Mesenchymal stem cell (in vitro differentiated cells and primary cell): ENCODE measurements around the gene SEC61G.
A peak's percentile ranks its signal among the peaks of the same experiment; 100 is the strongest.

Experiments used
- DNase-seq: peaks from one replicate; pipeline ENCODE4 v3.0.0-alpha.2; 2013
- H2AFZ ChIP-seq: one replicate; pipeline ENCODE4 v1.6.1; 2013; ENCODE audit warnings: low read depth, mild to moderate bottlenecking, control low read depth, inconsistent platforms, low read length, moderate library complexity
- H2AK5ac ChIP-seq: 2 replicates; pipeline ENCODE4 v1.6.1; 2013; ENCODE audit warnings: low read length, moderate library complexity, mild to moderate bottlenecking, inconsistent platforms; ENCODE audit not compliant: severe bottlenecking
- H2BK120ac ChIP-seq: one replicate; pipeline ENCODE4 v1.6.1; 2013; ENCODE audit warnings: low read depth, mild to moderate bottlenecking, inconsistent platforms, low read length, moderate library complexity
- H2BK12ac ChIP-seq, 2 experiments: one replicate each; pipeline ENCODE4 v1.6.1; 2013; ENCODE audit warnings: inconsistent platforms in 2 of 2, low read length in 2 of 2, mild to moderate bottlenecking in 2 of 2, moderate library complexity in 2 of 2, control low read depth in 1 of 2
- H2BK15ac ChIP-seq: one replicate; pipeline ENCODE4 v1.6.1; 2013; ENCODE audit warnings: mild to moderate bottlenecking, low read depth, inconsistent platforms; ENCODE audit not compliant: poor library complexity, severe bottlenecking
- H2BK5ac ChIP-seq: 2 replicates; pipeline ENCODE4 v1.6.1; 2013; ENCODE audit warnings: low read depth, mild to moderate bottlenecking, low read length, control low read depth, inconsistent platforms; ENCODE audit not compliant: poor library complexity, severe bottlenecking
- H3K14ac ChIP-seq, 2 experiments: one replicate each; pipeline ENCODE4 v1.6.1; 2013; ENCODE audit warnings: inconsistent platforms in 2 of 2, low read length in 2 of 2, control low read depth in 1 of 2, mild to moderate bottlenecking in 1 of 2, moderate library complexity in 1 of 2
- H3K18ac ChIP-seq, 2 experiments: one replicate each; pipeline ENCODE4 v1.6.1; 2013; ENCODE audit warnings: inconsistent platforms in 2 of 2, low read length in 2 of 2, control low read depth in 1 of 2, low read depth in 1 of 2, mild to moderate bottlenecking in 1 of 2
- H3K23ac ChIP-seq, 2 experiments: one replicate each; pipeline ENCODE4 v1.6.1; 2013; ENCODE audit warnings: inconsistent platforms in 2 of 2, low read length in 2 of 2, mild to moderate bottlenecking in 2 of 2, moderate library complexity in 2 of 2, control low read depth in 1 of 2
- H3K27ac ChIP-seq: 2 replicates; pipeline ENCODE4 v1.5.1; 2013; ENCODE audit warnings: mild to moderate bottlenecking, moderate library complexity, low read length, control low read depth, inconsistent platforms; ENCODE audit not compliant: poor library complexity, severe bottlenecking
- H3K27me3 ChIP-seq, 2 experiments: 2 replicates each; pipeline versions ENCODE4 v1.6.1 to v1.7.0; 2013; ENCODE audit warnings: low read length in 2 of 2, mild to moderate bottlenecking in 2 of 2, moderate library complexity in 2 of 2, control low read depth in 1 of 2, inconsistent platforms in 1 of 2; ENCODE audit not compliant: control insufficient read depth in 1 of 2, insufficient read depth in 1 of 2
- H3K36me3 ChIP-seq, 2 experiments: 2 replicates each; pipeline versions ENCODE4 v1.6.1 to v1.7.0; 2013; ENCODE audit warnings: low read length in 2 of 2, control low read depth in 1 of 2, inconsistent platforms in 1 of 2, low read depth in 1 of 2, mild to moderate bottlenecking in 1 of 2; ENCODE audit not compliant: insufficient read depth in 2 of 2, control insufficient read depth in 1 of 2
- H3K4ac ChIP-seq, 2 experiments: one replicate each; pipeline ENCODE4 v1.6.1; 2013; ENCODE audit warnings: inconsistent platforms in 2 of 2, low read length in 2 of 2, mild to moderate bottlenecking in 2 of 2, moderate library complexity in 2 of 2, control low read depth in 1 of 2, low read depth in 1 of 2
- H3K4me1 ChIP-seq: 2 replicates; pipeline ENCODE4 v1.6.1; 2013; ENCODE audit warnings: low read depth, low read length, control low read depth; ENCODE audit not compliant: control insufficient read depth, insufficient read depth
- H3K4me2 ChIP-seq: 2 replicates; pipeline ENCODE4 v1.6.1; 2013; ENCODE audit warnings: low read length, mild to moderate bottlenecking, inconsistent platforms; ENCODE audit not compliant: poor library complexity, severe bottlenecking
- H3K4me3 ChIP-seq, 2 experiments: 2 replicates each; pipeline versions ENCODE4 v1.5.1 to v1.7.0; 2013; ENCODE audit warnings: low read length in 2 of 2, mild to moderate bottlenecking in 2 of 2, control low read depth in 1 of 2, low read depth in 1 of 2; ENCODE audit not compliant: insufficient read depth in 1 of 2
- H3K79me1 ChIP-seq: replicated peaks from 2 replicates; pipeline ENCODE4 v1.6.1; 2013; ENCODE audit warnings: mild to moderate bottlenecking, control low read depth, low read length, inconsistent platforms; ENCODE audit not compliant: poor library complexity, severe bottlenecking
- H3K9ac ChIP-seq: 2 replicates; pipeline ENCODE4 v1.7.0; 2013; ENCODE audit warnings: mild to moderate bottlenecking, low read length, moderate library complexity
- H3K9me3 ChIP-seq: 2 replicates; pipeline ENCODE4 v1.7.0; 2013; ENCODE audit warnings: mild to moderate bottlenecking, low read length; ENCODE audit not compliant: control insufficient read depth
- H4K8ac ChIP-seq: one replicate; pipeline ENCODE4 v1.6.1; 2013; ENCODE audit warnings: inconsistent platforms, mild to moderate bottlenecking, low read length, moderate library complexity
- H4K91ac ChIP-seq: one replicate; pipeline ENCODE4 v1.6.1; 2013; ENCODE audit warnings: mild to moderate bottlenecking, low read length, inconsistent platforms
- WGBS: methylation state at CpG from one replicate; pipeline ENCODE4 v1.1.7; 2013; ENCODE audit warnings: mixed read lengths; 5-methylcytosine and 5-hydroxymethylcytosine counted together

SEC61G gene

GRCh38 chr7:54778166-54778565, 19.2 kb upstream of the SEC61G start:
- no peak overlapping the region for H2BK5ac ChIP-seq
- 86% methylated on average over 9 of the region's 9 CpGs for WGBS
- H3K14ac ChIP-seq, result no peak overlapping the region
- H2AFZ ChIP-seq, result no peak overlapping the region
- no peak overlapping the region for H2AK5ac ChIP-seq
- H3K23ac ChIP-seq, result no peak overlapping the region
- no peaks in the 10 kb centered on the region for H3K9me3 ChIP-seq
- H3K27ac ChIP-seq, result no peak overlapping the region
- H2BK120ac ChIP-seq, result no peak overlapping the region
- no peak overlapping the region for H3K4me2 ChIP-seq
- no peak overlapping the region for H2BK15ac ChIP-seq
- DNase-seq, result no peak
- no peak overlapping the region for H3K4ac ChIP-seq
- H3K9ac ChIP-seq, result no peak overlapping the region
- H4K91ac ChIP-seq, result no peak overlapping the region
- no peak overlapping the region for H4K8ac ChIP-seq
- peaks cover 1% of the 10 kb centered on the region for H3K4me1 ChIP-seq
- H3K79me1 ChIP-seq, result no peaks in the 10 kb centered on the region
- H2BK12ac ChIP-seq, result no peak overlapping the region
- no peaks in the 10 kb centered on the region for H3K27me3 ChIP-seq
- no peak overlapping the region for H3K4me3 ChIP-seq
- H3K18ac ChIP-seq, result no peak overlapping the region
- no peaks in the 10 kb centered on the region for H3K36me3 ChIP-seq

GRCh38 chr7:54774785-54775740, 16.1 kb upstream of the SEC61G start:
- no peak overlapping the region for H3K9ac ChIP-seq
- no peaks in the 10 kb centered on the region for H3K36me3 ChIP-seq
- H3K4me1 ChIP-seq, result peaks cover 1% of the 10 kb centered on the region
- no peaks in the 10 kb centered on the region for H3K9me3 ChIP-seq
- no peak overlapping the region for H3K14ac ChIP-seq
- H2BK120ac ChIP-seq, result no peak overlapping the region
- no peak overlapping the region for H2AFZ ChIP-seq
- no peak for DNase-seq
- H3K23ac ChIP-seq, result no peak overlapping the region
- no peak overlapping the region for H4K91ac ChIP-seq
- H4K8ac ChIP-seq, result no peak overlapping the region
- no peak overlapping the region for H3K4ac ChIP-seq
- no peak overlapping the region for H3K4me2 ChIP-seq
- H3K4me3 ChIP-seq, result no peak overlapping the region
- H3K79me1 ChIP-seq, result no peaks in the 10 kb centered on the region
- H3K18ac ChIP-seq, result no peak overlapping the region
- WGBS, result 90% methylated on average over 18 of the region's 18 CpGs
- no peak overlapping the region for H2BK12ac ChIP-seq
- no peak overlapping the region for H2BK15ac ChIP-seq
- H2AK5ac ChIP-seq, result peak overlapping the region; percentile 37
- H2BK5ac ChIP-seq, result no peak overlapping the region
- no peak overlapping the region for H3K27ac ChIP-seq
- no peaks in the 10 kb centered on the region for H3K27me3 ChIP-seq

- H3K4ac ChIP-seq, result no peak overlapping the region
- no peak overlapping the region for H3K23ac ChIP-seq
- H3K14ac ChIP-seq, result no peak overlapping the region
- H4K8ac ChIP-seq, result no peak overlapping the region
- H3K27me3 ChIP-seq, result no peaks in the 10 kb centered on the region
- no peak overlapping the region for H2BK120ac ChIP-seq
- peak overlapping the region in 1 of 2 experiments; percentile 76 for H3K4me3 ChIP-seq
- DNase-seq, result peak; percentile 84
- no peaks in the 10 kb centered on the region for H3K79me1 ChIP-seq
- no peaks in the 10 kb centered on the region for H3K9me3 ChIP-seq
- H3K36me3 ChIP-seq, result no peaks in the 10 kb centered on the region
- no peak overlapping the region for H2BK12ac ChIP-seq
- H2AFZ ChIP-seq, result no peak overlapping the region
- peak overlapping the region; percentile 83 for H3K9ac ChIP-seq
- H2BK15ac ChIP-seq, result no peak overlapping the region
- no peak overlapping the region for H4K91ac ChIP-seq
- H3K18ac ChIP-seq, result no peak overlapping the region
- no peak overlapping the region for H3K27ac ChIP-seq
- H3K4me2 ChIP-seq, result peak overlapping the region; percentile 37
- 29% methylated on average over 17 of the region's 18 CpGs for WGBS
- peaks cover 1% of the 10 kb centered on the region for H3K4me1 ChIP-seq
- no peak overlapping the region for H2AK5ac ChIP-seq
- H2BK5ac ChIP-seq, result no peak overlapping the region
These were observed 14.7 kb upstream of the SEC61G start for GRCh38 chr7:54773472-54774399.

GRCh38 chr7:54769203-54769602, 10.2 kb upstream of the SEC61G start:
- no peak overlapping the region for H2BK5ac ChIP-seq
- H2BK15ac ChIP-seq, result no peak overlapping the region
- H3K36me3 ChIP-seq, result no peaks in the 10 kb centered on the region
- no peak overlapping the region for H2AFZ ChIP-seq
- H3K23ac ChIP-seq, result no peak overlapping the region
- no peaks in the 10 kb centered on the region for H3K9me3 ChIP-seq
- no peaks in the 10 kb centered on the region for H3K4me1 ChIP-seq
- no peak overlapping the region for H4K91ac ChIP-seq
- no CpG with 5 or more reads among the region's 2 CpGs for WGBS
- no peak overlapping the region for H3K4me2 ChIP-seq
- no peak for DNase-seq
- no peak overlapping the region for H4K8ac ChIP-seq
- no peak overlapping the region for H3K14ac ChIP-seq
- no peak overlapping the region for H2BK120ac ChIP-seq
- H3K27me3 ChIP-seq, result no peaks in the 10 kb centered on the region
- no peak overlapping the region for H2AK5ac ChIP-seq
- H3K27ac ChIP-seq, result no peak overlapping the region
- H3K9ac ChIP-seq, result no peak overlapping the region
- H2BK12ac ChIP-seq, result no peak overlapping the region
- no peak overlapping the region for H3K18ac ChIP-seq
- no peak overlapping the region for H3K4me3 ChIP-seq
- H3K4ac ChIP-seq, result no peak overlapping the region
- H3K79me1 ChIP-seq, result no peaks in the 10 kb centered on the region
